Ectodermal cell (in vitro differentiated cells): ENCODE measurements around the gene PLA2G12B.

Experiments used
- H3K27ac ChIP-seq: 2 replicates; pipeline ENCODE4 v1.7.0; 2013; ENCODE audit warnings: mild to moderate bottlenecking, low read depth, low read length; ENCODE audit not compliant: insufficient read depth, poor library complexity, severe bottlenecking
- H3K27me3 ChIP-seq: 2 replicates; pipeline ENCODE4 v1.7.0; 2013; ENCODE audit warnings: mild to moderate bottlenecking, low read length; ENCODE audit not compliant: insufficient read depth, control insufficient read depth, poor library complexity, severe bottlenecking
- H3K36me3 ChIP-seq: one replicate; pipeline ENCODE4 v1.7.0; 2013; ENCODE audit warnings: low read length; ENCODE audit not compliant: control insufficient read depth, insufficient read depth
- H3K4me1 ChIP-seq: one replicate; pipeline ENCODE4 v1.7.0; 2013; ENCODE audit warnings: low read length; ENCODE audit not compliant: control insufficient read depth, insufficient read depth
- H3K4me3 ChIP-seq: 2 replicates; pipeline ENCODE4 v1.7.0; 2013; ENCODE audit warnings: low read depth, low read length, control low read depth; ENCODE audit not compliant: insufficient read depth
- H3K9me3 ChIP-seq: 2 replicates; pipeline ENCODE4 v1.7.0; 2013; ENCODE audit warnings: mild to moderate bottlenecking, low read length, moderate library complexity; ENCODE audit not compliant: control insufficient read depth
- WGBS, 2 experiments: methylation state at CpG; one replicate each; pipeline ENCODE4 v1.1.7; 2013; ENCODE audit warnings: missing lambda C conversion rate in 2 of 2; 5-methylcytosine and 5-hydroxymethylcytosine counted together

The PLA2G12B gene

GRCh38 chr10:72895236-72895850 lies 59.3 kb downstream of the PLA2G12B start:
- Histone ChIP-seq H3K36me3 (no peaks in the 10 kb centered on the region), H3K27me3 (no peaks in the 10 kb centered on the region), H3K4me1 (no peaks in the 10 kb centered on the region), H3K27ac (no peak overlapping the region), H3K4me3 (no peak overlapping the region), H3K9me3 (no peaks in the 10 kb centered on the region)
- 87 to 89% methylated on average over 10 to 11 of the region's 11 CpGs for WGBS, 2 experiments

DNA sequence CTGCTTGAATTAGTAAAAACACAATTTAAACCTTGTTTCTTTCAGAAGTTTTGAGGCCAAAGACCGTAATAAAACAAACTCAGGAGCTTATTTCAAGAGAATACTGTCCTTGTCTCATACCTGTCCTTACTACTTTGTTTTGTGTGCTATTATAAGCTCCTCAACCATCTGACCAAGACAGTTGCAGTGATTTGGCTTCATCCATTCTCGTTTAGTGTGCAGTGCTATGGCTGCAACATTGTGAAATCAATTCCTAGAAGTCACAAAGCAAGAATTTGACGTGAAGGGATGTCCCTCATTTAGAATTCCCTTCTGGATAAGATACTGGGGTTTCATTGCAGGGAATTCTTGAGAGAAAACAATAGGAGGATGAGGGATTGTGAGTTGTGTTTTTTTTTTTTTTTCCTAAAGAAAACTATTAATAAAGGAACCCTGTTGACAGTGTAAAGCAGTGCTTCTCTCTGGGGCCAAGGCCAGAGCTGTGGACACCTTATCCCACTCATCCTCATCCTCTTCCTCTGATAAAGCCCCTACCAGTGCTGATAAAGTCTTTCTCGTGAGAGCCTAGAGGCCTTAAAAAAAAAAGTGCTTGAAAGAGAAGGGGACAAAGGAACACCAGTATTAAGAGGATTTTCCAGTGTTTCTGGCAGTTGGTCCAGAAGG lies 61.3 kb downstream of the PLA2G12B start, which contains the start of gene OIT3:
Gene OIT3, plus strand, starts transcription at position 604 of the 663 bp plus-strand sequence. CDS start 60 bp downstream, outside the sequence.
- Histone ChIP-seq H3K36me3 (no peaks in the 10 kb centered on the region), H3K27me3 (no peaks in the 10 kb centered on the region), H3K9me3 (no peaks in the 10 kb centered on the region), H3K27ac (no peak within 1 kb of the TSS), H3K4me1 (no peaks in the 10 kb centered on the region), H3K4me3 (no peak within 1 kb of the TSS)
- 87 to 91% methylated on average over 4 of the region's 4 CpGs for WGBS, 2 experiments

- peaks cover 8% of the 10 kb centered on the region for H3K4me1 ChIP-seq
- H3K36me3 ChIP-seq: no peaks in the 10 kb centered on the region
- H3K27ac ChIP-seq: no peak overlapping the region
- H3K9me3 ChIP-seq: no peaks in the 10 kb centered on the region
- H3K27me3 ChIP-seq: no peaks in the 10 kb centered on the region
- 96 to 97% methylated on average over 2 of the region's 2 CpGs for WGBS, 2 experiments
- H3K4me3 ChIP-seq: no peak overlapping the region
Observed at GRCh38 chr10:72890086-72890485, 64.5 kb downstream of the PLA2G12B start.

DNA sequence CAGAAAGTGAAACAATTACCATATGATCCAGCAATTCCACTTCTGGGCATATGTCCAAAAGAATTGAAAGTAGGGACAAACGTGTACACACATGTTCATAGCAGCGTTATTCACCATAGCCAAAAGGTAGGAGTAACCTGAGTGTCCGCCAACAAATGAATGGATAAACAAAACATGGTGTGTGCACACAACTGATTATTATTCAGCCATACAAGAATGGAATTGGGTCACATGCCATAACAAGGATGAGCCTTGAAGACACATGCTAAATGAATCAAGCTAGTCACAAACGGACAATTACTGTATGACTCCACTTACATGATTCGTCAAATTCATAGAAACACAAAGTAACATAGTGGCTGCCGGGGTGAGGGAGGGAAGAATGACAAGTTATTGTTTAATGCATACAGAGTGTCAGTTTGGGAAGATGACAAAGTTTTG lies 65.2 kb downstream of the PLA2G12B start:
- no peaks in the 10 kb centered on the region for H3K27me3 ChIP-seq
- no peaks in the 10 kb centered on the region for H3K9me3 ChIP-seq
- H3K4me1 ChIP-seq: peaks cover 8% of the 10 kb centered on the region
- H3K36me3 ChIP-seq: no peaks in the 10 kb centered on the region
- no peak overlapping the region for H3K27ac ChIP-seq
- WGBS, 2 experiments: 80 to 83% methylated on average over 6 of the region's 6 CpGs
- H3K4me3 ChIP-seq: no peak overlapping the region

GRCh38 chr10:72888151-72888638 lies 66.4 kb downstream of the PLA2G12B start:
- WGBS, 2 experiments: 93 to 94% methylated on average over 7 of the region's 7 CpGs
- no peaks in the 10 kb centered on the region for H3K27me3 ChIP-seq
- peaks cover 8% of the 10 kb centered on the region for H3K4me1 ChIP-seq
- no peaks in the 10 kb centered on the region for H3K36me3 ChIP-seq
- no peak overlapping the region for H3K4me3 ChIP-seq
- no peaks in the 10 kb centered on the region for H3K9me3 ChIP-seq
- H3K27ac ChIP-seq: no peak overlapping the region

DNA sequence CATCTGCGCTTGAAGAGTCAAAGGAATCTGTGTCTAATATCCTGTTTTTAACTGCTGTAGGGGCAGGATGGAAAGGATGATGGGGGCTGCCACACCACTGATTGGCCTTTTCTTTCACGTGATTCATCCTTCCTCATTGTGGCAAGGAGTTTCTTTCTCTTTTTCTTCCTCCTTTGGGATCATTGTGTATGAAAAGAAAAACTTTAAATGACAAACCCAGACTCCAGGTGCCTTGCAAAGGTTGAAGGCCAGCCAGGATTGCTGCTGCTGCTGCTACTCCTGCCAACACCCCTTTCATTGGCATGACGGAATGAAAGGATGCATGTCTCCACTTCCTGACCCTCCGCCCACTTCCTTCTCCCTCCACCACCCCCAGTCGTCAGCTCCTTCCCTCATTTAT lies 67.6 kb downstream of the PLA2G12B start:
- Histone ChIP-seq H3K27ac (no peak overlapping the region), H3K9me3 (no peaks in the 10 kb centered on the region), H3K36me3 (no peaks in the 10 kb centered on the region), H3K27me3 (no peaks in the 10 kb centered on the region), H3K4me1 (peaks cover 8% of the 10 kb centered on the region), H3K4me3 (no peak overlapping the region)
- 62 to 63% methylated on average over 2 to 4 of the region's 5 CpGs for WGBS, 2 experiments

- Histone ChIP-seq H3K27ac (no peak overlapping the region), H3K9me3 (no peaks in the 10 kb centered on the region), H3K4me1 (peaks cover 8% of the 10 kb centered on the region), H3K27me3 (no peaks in the 10 kb centered on the region), H3K4me3 (no peak overlapping the region), H3K36me3 (no peaks in the 10 kb centered on the region)
- 55 to 79% methylated on average over 1 of the region's 1 CpG for WGBS, 2 experiments
Observed at GRCh38 chr10:72886621-72887020, 68.0 kb downstream of the PLA2G12B start.

DNA sequence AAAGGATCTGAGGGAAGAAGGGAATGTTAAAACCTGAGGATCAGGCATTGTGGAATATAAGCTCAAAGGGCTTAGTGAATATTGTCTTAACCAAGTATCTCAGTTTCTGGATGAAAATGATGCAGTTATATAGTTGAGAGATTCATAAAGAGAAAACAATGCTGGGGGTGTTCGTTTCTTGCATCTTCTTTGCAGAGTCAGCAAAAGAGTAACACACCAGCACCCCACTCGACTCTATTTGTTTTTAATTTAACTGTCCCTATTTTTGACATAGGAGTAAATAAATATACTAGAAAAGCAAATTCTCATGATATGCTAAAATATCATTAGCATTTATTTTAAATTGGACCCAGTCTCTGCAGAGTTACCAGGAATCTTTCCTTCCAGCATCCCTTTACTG lies 68.7 kb downstream of the PLA2G12B start:
- WGBS, 2 experiments: 89 to 100% methylated on average over 1 of the region's 2 CpGs
- H3K4me3 ChIP-seq: no peak overlapping the region
- H3K27ac ChIP-seq: no peak overlapping the region
- no peaks in the 10 kb centered on the region for H3K27me3 ChIP-seq
- H3K36me3 ChIP-seq: no peaks in the 10 kb centered on the region
- H3K4me1 ChIP-seq: peaks cover 8% of the 10 kb centered on the region
- no peaks in the 10 kb centered on the region for H3K9me3 ChIP-seq
